Measurements from ENCODE around the gene FLII.

GRCh38 chr17:18225121-18225641 is 33.4 kb downstream of the FLII start, which contains the start of gene LLGL1:
- TF ChIP-seq POLR2A (IDR thresholded peaks at IDR 0.05; ENCODE audit: low read depth, low read length) (no peak), POLR2AphosphoS5 (IDR thresholded peaks at IDR 0.05; ENCODE audit: low read depth, low read length) (no peak), TAF1 (IDR thresholded peaks at IDR 0.05; ENCODE audit: low read depth, low read length) (no peak), SPI1 (IDR thresholded peaks at IDR 0.05; ENCODE audit: low read depth, low read length) (no peak), PAX5 (IDR thresholded peaks at IDR 0.05; ENCODE audit: insufficient read depth, low read length, severe bottlenecking) (no peak)

All from GM12891 (cell line).